Vagina (tissue), 2 donors: ENCODE results near the gene DHX34. TPM values are rescaled to one million over a fixed set of nuclear protein-coding genes. Genes with fewer than 3 reads are reported as not detected.
"Not testable (repeated sequence)": the region's sequence is repeated elsewhere in the genome, so short reads cannot be mapped to it uniquely, and the experiment has no call there.

Source experiments
- DNase-seq, 2 donors: peaks; one replicate each; pipeline ENCODE4 v3.0.0-alpha.2; 2017; ENCODE audit errors: extremely low spot score in 2 of 2
- H3K27ac ChIP-seq: fragments of 200-600 bp; sonication (generic); one replicate; pipeline ENCODE4 v1.5.1; 2019
- H3K27me3 ChIP-seq: fragments of 200-600 bp; sonication (generic); one replicate; pipeline ENCODE4 v1.5.1; 2019
- H3K36me3 ChIP-seq, 2 donors: fragments of 200-600 bp; sonication (generic); one replicate each; pipeline ENCODE4 v1.5.1; 2017 to 2019
- H3K4me1 ChIP-seq: fragments of 200-600 bp; sonication (generic); one replicate; pipeline ENCODE4 v1.5.1; 2019
- H3K4me3 ChIP-seq, 2 donors: fragments of 200-600 bp; sonication (generic); 1 replicate in 1 of 2; 2 replicates in 1 of 2; pipeline ENCODE4 v1.5.1; 2016 to 2019
- H3K9me3 ChIP-seq: fragments of 200-600 bp; sonication (generic); one replicate; pipeline ENCODE4 v1.5.1; 2019
- CTCF ChIP-seq, 3 experiments: fragments of 450-650 bp in 2 of 3; fragments of 200-600 bp in 1 of 3; sonication (generic) in 1 of 3; IDR thresholded peaks; one replicate each; pipeline ENCODE4 v1.5.1; 2017 to 2019; ENCODE audit warnings: antibody characterized with exemption in 3 of 3, mild to moderate bottlenecking in 2 of 3, moderate library complexity in 2 of 3
- POLR2A ChIP-seq, 2 donors: fragments of 450-650 bp; IDR thresholded peaks; one replicate each; pipeline ENCODE4 v1.6.1; 2017; ENCODE audit warnings: antibody characterized with exemption in 2 of 2, mild to moderate bottlenecking in 2 of 2, moderate library complexity in 2 of 2
- POLR2AphosphoS5 ChIP-seq, 2 donors: sonication (generic); formaldehyde crosslinking; IDR thresholded peaks; one replicate each; pipeline ENCODE4 v1.9.0; 2017; ENCODE audit warnings: antibody characterized with exemption in 2 of 2, mild to moderate bottlenecking in 2 of 2, low read depth in 1 of 2; ENCODE audit not compliant: insufficient read depth in 1 of 2
- intact Hi-C: fragments of 100-400 bp; cut with DNase I; formaldehyde crosslinking; loops from one replicate; pipeline ENCODE4 v1.15.1; 2023
- total RNA-seq: library from RNA; depleted of rRNA; stranded (reverse); fragments of >200 nt; gene quantifications from one replicate; pipeline ENCODE4 v1.2.3, GENCODE V29; 2016

DHX34 gene
- total RNA-seq, 1 donor from 2014 or later = 15.2 TPM

DNA sequence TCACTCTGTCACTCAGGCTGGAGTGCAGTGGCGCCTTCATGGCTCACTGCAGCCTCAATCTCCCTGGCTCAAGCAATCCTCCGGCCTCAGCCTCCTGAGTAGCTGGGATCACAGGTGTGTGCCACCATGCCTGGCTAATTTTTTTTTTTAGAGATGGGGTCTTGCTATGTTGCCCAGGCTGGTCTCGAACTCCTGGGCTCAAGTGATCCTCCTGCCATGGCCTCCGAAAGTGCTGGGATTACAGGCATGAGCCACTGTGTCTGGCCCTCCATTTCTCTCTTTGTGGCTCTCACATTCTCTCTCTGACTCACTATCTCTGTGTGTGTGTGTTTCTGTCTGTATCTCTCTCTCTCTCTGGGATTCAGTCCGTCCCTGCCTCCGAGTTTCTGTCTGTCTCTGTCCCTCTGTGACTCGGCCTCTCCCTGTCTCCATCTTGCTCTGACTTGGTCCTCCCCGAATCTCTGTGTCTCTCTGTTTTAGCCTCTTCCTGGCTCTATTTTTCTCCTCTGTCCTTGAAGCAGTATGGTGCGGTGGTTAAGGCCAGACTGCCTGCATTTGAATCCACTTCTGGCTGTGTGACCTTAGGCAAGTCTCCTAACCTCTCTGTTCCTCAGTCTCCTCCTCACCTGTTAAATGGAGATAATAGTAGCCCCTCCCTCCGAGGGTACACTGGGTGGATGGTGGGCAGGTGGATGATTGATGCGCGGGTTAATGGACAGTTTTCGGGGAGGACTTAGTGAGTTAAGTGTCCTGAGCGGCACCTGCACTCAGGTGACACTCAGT is 59.2 kb downstream of the DHX34 start:
- Histone ChIP-seq H3K27me3 (no peaks in the 10 kb centered on the region), H3K9me3 (no peaks in the 10 kb centered on the region), H3K27ac (no peak overlapping the region), H3K36me3 (no peaks in the 10 kb centered on the region), H3K4me3 (no peak overlapping the region), H3K4me1 (no peaks in the 10 kb centered on the region)
- intact Hi-C loops = no loop called here
- TF ChIP-seq CTCF (IDR thresholded peaks at IDR 0.05) (no peak), POLR2AphosphoS5 (IDR thresholded peaks at IDR 0.05; ENCODE audit: insufficient read depth in 1 of 2, low read depth in 1 of 2) (no peak), POLR2A (IDR thresholded peaks at IDR 0.05) (no peak)
- no peak for DNase-seq

DNA sequence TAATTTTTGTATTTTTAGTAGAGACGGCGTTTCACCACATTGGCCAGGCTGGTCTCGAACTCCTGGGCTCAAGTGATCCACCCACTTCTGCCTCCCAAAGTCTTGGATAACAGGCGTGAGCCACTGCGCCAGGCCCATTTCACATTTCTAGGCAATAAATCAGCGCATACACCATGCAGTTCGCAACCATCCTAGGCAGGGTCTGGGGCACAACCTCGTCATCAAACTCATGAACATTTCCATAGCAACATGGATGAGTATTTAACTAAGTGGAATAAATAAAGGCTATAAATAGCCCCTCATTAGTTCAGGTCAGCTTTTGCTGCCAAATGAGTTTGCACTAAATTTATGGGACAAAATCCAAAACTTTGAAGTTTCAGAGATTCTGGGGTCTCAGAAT is 62.0 kb downstream of the DHX34 start:
- no peak for TF ChIP-seq POLR2AphosphoS5 (IDR thresholded peaks at IDR 0.05; ENCODE audit: insufficient read depth in 1 of 2, low read depth in 1 of 2)
- no peak for TF ChIP-seq CTCF (IDR thresholded peaks at IDR 0.05)
- no peak for TF ChIP-seq POLR2A (IDR thresholded peaks at IDR 0.05)
- H3K9me3 ChIP-seq = no peaks in the 10 kb centered on the region
- no peaks in the 10 kb centered on the region for H3K4me1 ChIP-seq
- H3K27me3 ChIP-seq = no peaks in the 10 kb centered on the region
- H3K4me3 ChIP-seq = no peak overlapping the region
- no peaks in the 10 kb centered on the region for H3K36me3 ChIP-seq
- no peak for DNase-seq
- intact Hi-C loops = no loop called here
- H3K27ac ChIP-seq = no peak overlapping the region

DNA sequence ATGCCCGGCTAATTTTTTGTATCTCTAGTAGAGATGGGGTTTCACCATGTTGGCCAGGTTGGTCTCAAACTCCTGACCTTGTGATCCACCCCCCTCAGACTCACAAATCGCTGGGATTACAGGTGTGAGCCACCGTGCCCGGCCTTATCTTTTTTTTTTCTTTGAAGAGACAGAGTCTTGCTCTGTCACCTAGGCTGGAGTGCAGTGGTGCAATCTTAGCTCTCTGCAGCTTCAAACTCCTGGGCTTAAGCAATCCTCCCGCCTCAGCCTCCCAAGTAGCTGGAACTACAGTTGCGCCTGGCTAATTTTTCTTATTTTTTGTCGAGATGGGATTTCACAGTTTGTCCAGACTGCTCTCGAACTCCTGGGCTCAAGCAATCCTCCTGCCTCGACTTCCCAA is 62.6 kb downstream of the DHX34 start:
- DNase-seq, H3K9me3 ChIP-seq, H3K27me3 ChIP-seq, H3K27ac ChIP-seq, H3K4me1 ChIP-seq, H3K36me3 ChIP-seq, H3K4me3 ChIP-seq, intact Hi-C loops: not testable (repeated sequence)

GRCh38 chr19:47413941-47414340 is 64.8 kb downstream of the DHX34 start:
- H3K4me3 ChIP-seq = no peak overlapping the region
- intact Hi-C loops = no loop called here
- no peak overlapping the region for H3K27ac ChIP-seq
- H3K27me3 ChIP-seq = no peaks in the 10 kb centered on the region
- TF ChIP-seq POLR2AphosphoS5 (IDR thresholded peaks at IDR 0.05; ENCODE audit: insufficient read depth in 1 of 2, low read depth in 1 of 2) = no peak
- TF ChIP-seq CTCF (IDR thresholded peaks at IDR 0.05) = no peak
- TF ChIP-seq POLR2A (IDR thresholded peaks at IDR 0.05) = no peak
- no peaks in the 10 kb centered on the region for H3K36me3 ChIP-seq
- H3K9me3 ChIP-seq = no peaks in the 10 kb centered on the region
- H3K4me1 ChIP-seq = peaks cover 19% of the 10 kb centered on the region
- DNase-seq = no peak

- intact Hi-C loops = no loop called here
Observed at GRCh38 chr19:47414469-47414868, 65.4 kb downstream of the DHX34 start.

More at GRCh38 chr19:47414469-47414868, 65.4 kb downstream of the DHX34 start:
- H3K27me3 ChIP-seq = no peaks in the 10 kb centered on the region
- no peak overlapping the region for H3K4me3 ChIP-seq
- H3K9me3 ChIP-seq = no peaks in the 10 kb centered on the region
- no peak for DNase-seq
- H3K36me3 ChIP-seq = no peaks in the 10 kb centered on the region
- peaks cover 19% of the 10 kb centered on the region for H3K4me1 ChIP-seq
- TF ChIP-seq POLR2AphosphoS5 (IDR thresholded peaks at IDR 0.05; ENCODE audit: insufficient read depth in 1 of 2, low read depth in 1 of 2) = no peak
- TF ChIP-seq CTCF (IDR thresholded peaks at IDR 0.05) = no peak
- no peak for TF ChIP-seq POLR2A (IDR thresholded peaks at IDR 0.05)
- H3K27ac ChIP-seq = no peak overlapping the region
